DOHH2 (cell line): Measurements from ENCODE around the gene EEFSEC.

Experiments
- H3F3A ChIP-seq: fragments of 200-600 bp; sonication (generic), shearing (Covaris generic); 2 replicates; pipeline ENCODE4 v1.6.0; 2016; ENCODE audit warnings: antibody characterized with exemption, mild to moderate bottlenecking; ENCODE audit not compliant: control insufficient read depth, insufficient read depth
- H3K27ac ChIP-seq: fragments of 200-600 bp; sonication (generic); 2 replicates; pipeline ENCODE4 v1.5.1; 2014; ENCODE audit warnings: low read depth, mild to moderate bottlenecking, low read length, moderate library complexity
- H3K27me3 ChIP-seq: fragments of 200-600 bp; sonication (generic); 2 replicates; pipeline ENCODE4 v1.6.1; 2014; ENCODE audit warnings: mild to moderate bottlenecking, low read length, mixed read lengths; ENCODE audit not compliant: control insufficient read depth
- H3K36me3 ChIP-seq: fragments of 200-600 bp; sonication (generic); 2 replicates; pipeline ENCODE4 v1.6.1; 2014; ENCODE audit warnings: mild to moderate bottlenecking, low read length, moderate library complexity, mixed read lengths; ENCODE audit not compliant: control insufficient read depth
- H3K4me1 ChIP-seq: fragments of 200-600 bp; sonication (generic); 2 replicates; pipeline ENCODE4 v1.6.1; 2014; ENCODE audit warnings: mild to moderate bottlenecking, low read length, mixed read lengths; ENCODE audit not compliant: control insufficient read depth
- H3K4me2 ChIP-seq: fragments of 200-600 bp; sonication (generic); 2 replicates; pipeline ENCODE4 v1.6.0; 2014; ENCODE audit warnings: mild to moderate bottlenecking, low read length, moderate library complexity
- H3K4me3 ChIP-seq: fragments of 200-600 bp; sonication (generic); 2 replicates; pipeline ENCODE4 v1.5.1; 2014; ENCODE audit warnings: mild to moderate bottlenecking, low read length, mixed read lengths
- H3K79me2 ChIP-seq: fragments of 200-600 bp; sonication (generic); 2 replicates; pipeline ENCODE4 v1.6.1; 2014; ENCODE audit warnings: mild to moderate bottlenecking, low read length, mixed read lengths; ENCODE audit not compliant: control insufficient read depth
- H3K9me2 ChIP-seq: fragments of 200-600 bp; sonication (generic); replicated peaks from 2 replicates; pipeline ENCODE4 v1.6.1; 2014; ENCODE audit warnings: mild to moderate bottlenecking, low read length, mixed read lengths; ENCODE audit not compliant: control insufficient read depth
- H3K9me3 ChIP-seq: fragments of 200-600 bp; sonication (generic); 2 replicates; pipeline ENCODE4 v1.6.1; 2014; ENCODE audit warnings: antibody characterized with exemption, low read length, mixed read lengths; ENCODE audit not compliant: control insufficient read depth, insufficient read depth
- H4K20me1 ChIP-seq: fragments of 200-600 bp; sonication (generic); 2 replicates; pipeline ENCODE4 v1.6.0; 2014; ENCODE audit warnings: low read depth, mild to moderate bottlenecking, antibody characterized with exemption, low read length, moderate library complexity; ENCODE audit not compliant: control insufficient read depth, insufficient read depth
- CTCF ChIP-seq: fragments of 200-600 bp; sonication (generic); IDR thresholded peaks from one replicate; pipeline ENCODE4 v1.5.1; 2014; ENCODE audit warnings: antibody characterized with exemption, mild to moderate bottlenecking, low read depth, low read length; ENCODE audit not compliant: poor library complexity, severe bottlenecking
- EZH2phosphoT487 ChIP-seq: fragments of 200-600 bp; sonication (generic); IDR thresholded peaks from 2 replicates; pipeline ENCODE4 v1.6.1; 2017; ENCODE audit warnings: borderline replicate concordance, mild to moderate bottlenecking, antibody characterized with exemption, low read length, moderate library complexity, mixed read lengths

The EEFSEC gene

DNA sequence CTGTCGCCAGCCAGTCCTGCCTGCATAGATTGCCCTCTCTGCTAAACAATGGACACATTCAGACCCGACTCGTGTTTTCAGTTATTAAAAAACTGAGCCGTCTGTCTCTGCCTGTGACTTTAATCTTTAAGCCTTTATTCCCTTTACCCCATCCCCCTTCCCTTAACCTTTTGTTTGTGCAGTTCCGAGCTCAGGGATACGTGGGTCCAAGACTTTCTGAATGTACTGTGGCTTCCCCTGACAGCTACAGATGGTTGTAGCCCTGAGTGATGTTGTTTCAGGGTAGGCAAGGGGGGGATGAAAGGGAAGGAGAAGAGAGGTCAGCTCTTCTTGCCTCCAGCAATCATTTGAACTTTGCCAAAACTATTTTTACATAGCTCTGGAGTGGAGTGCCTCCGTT lies 44.6 kb downstream of the EEFSEC start:
- H3K4me1 ChIP-seq = peaks cover 5% of the 10 kb centered on the region; the same call in 1 of the 2 replicates
- peaks cover 3% of the 10 kb centered on the region; the same call in 1 of the 2 replicates for H3K36me3 ChIP-seq
- H3K4me3 ChIP-seq = no peak overlapping the region
- no peaks in the 10 kb centered on the region for H3K27me3 ChIP-seq
- 0 out of 2 replicates have a peak, but pooled peaks cover 3% of the 10 kb centered on the region for H4K20me1 ChIP-seq
- H3F3A ChIP-seq = no peaks in the 10 kb centered on the region
- no peaks in the 10 kb centered on the region for H3K79me2 ChIP-seq
- H3K4me2 ChIP-seq = no peak overlapping the region
- H3K27ac ChIP-seq = no peak overlapping the region
- TF ChIP-seq CTCF (no peak), EZH2phosphoT487 (no peak)
- no peaks in the 10 kb centered on the region for H3K9me3 ChIP-seq
- no peaks in the 10 kb centered on the region for H3K9me2 ChIP-seq

GRCh38 chr3:128198313-128198712 lies 45.0 kb downstream of the EEFSEC start:
- peaks cover 5% of the 10 kb centered on the region; the same call in 1 of the 2 replicates for H3K4me1 ChIP-seq
- H3K79me2 ChIP-seq = no peaks in the 10 kb centered on the region
- H3K9me2 ChIP-seq = no peaks in the 10 kb centered on the region
- H3F3A ChIP-seq = no peaks in the 10 kb centered on the region
- H3K4me2 ChIP-seq = no peak overlapping the region
- H3K27me3 ChIP-seq = no peaks in the 10 kb centered on the region
- no peaks in the 10 kb centered on the region for H4K20me1 ChIP-seq
- H3K36me3 ChIP-seq = peaks cover 3% of the 10 kb centered on the region; the same call in 1 of the 2 replicates
- no peak overlapping the region for H3K4me3 ChIP-seq
- no peak overlapping the region for H3K27ac ChIP-seq
- no peak for TF ChIP-seq EZH2phosphoT487
- H3K9me3 ChIP-seq = no peaks in the 10 kb centered on the region

GRCh38 chr3:128199110-128199509 lies 45.8 kb downstream of the EEFSEC start:
- H3K27ac ChIP-seq = no peak overlapping the region
- TF ChIP-seq EZH2phosphoT487 = no peak
- peaks cover 3% of the 10 kb centered on the region; the same call in 1 of the 2 replicates for H3K36me3 ChIP-seq
- H3K9me2 ChIP-seq = no peaks in the 10 kb centered on the region
- H3K4me3 ChIP-seq = no peak overlapping the region
- no peaks in the 10 kb centered on the region for H3K79me2 ChIP-seq
- no peaks in the 10 kb centered on the region for H3K9me3 ChIP-seq
- no peak overlapping the region for H3K4me2 ChIP-seq
- no peaks in the 10 kb centered on the region for H3K27me3 ChIP-seq
- H3F3A ChIP-seq = no peaks in the 10 kb centered on the region
- peaks cover 5% of the 10 kb centered on the region; the same call in 1 of the 2 replicates for H3K4me1 ChIP-seq
- no peaks in the 10 kb centered on the region for H4K20me1 ChIP-seq

DNA sequence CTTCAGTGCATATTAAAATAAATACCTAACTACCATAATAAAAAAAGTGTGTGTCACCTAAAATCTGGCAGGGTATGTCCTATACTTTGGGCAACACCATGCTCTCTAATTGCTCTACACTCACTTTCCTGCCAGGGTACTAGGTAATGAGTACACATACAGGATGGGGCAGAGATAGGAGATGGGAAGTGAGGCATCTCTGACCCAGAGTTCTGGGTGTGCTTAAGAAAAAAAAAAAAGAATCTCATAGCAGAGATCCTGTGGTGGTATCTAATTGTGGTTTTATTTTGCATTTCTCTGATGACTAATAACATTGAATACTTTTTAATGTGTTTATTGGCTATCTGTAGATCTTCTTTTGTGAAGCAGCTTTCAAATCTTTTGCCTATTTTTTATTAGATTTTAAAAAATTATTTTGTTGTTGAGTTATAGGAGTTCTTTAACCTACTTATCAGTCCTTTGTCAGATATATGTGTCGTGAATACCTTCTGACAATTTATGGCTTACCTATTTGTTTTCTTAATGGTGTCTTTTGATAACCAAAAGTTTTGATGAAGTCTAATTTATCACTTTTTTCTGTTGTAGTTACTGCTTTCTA lies 48.0 kb downstream of the EEFSEC start:
- Histone ChIP-seq H3K9me3 (no peaks in the 10 kb centered on the region), H3K4me1 (no peaks in the 10 kb centered on the region), H3K4me2 (no peak overlapping the region), H3K79me2 (no peaks in the 10 kb centered on the region), H4K20me1 (no peaks in the 10 kb centered on the region), H3K27ac (no peak overlapping the region), H3K9me2 (no peaks in the 10 kb centered on the region), H3F3A (no peaks in the 10 kb centered on the region), H3K4me3 (no peak overlapping the region), H3K36me3 (no peaks in the 10 kb centered on the region), H3K27me3 (no peaks in the 10 kb centered on the region)
- TF ChIP-seq CTCF = no peak
- TF ChIP-seq EZH2phosphoT487 = no peak
